Lower lobe of right lung (tissue), 2 donors: ENCODE results near the gene FBF1. TPM values are rescaled to one million over a fixed set of nuclear protein-coding genes. Genes with fewer than 3 reads are reported as not detected.

ENCODE experiments used
- ATAC-seq, 2 donors: fragments of 200-7000 bp; cut with Tn5 transposase; one replicate each; pipeline ENCODE4 v1.9.1; 2020 to 2022; ENCODE audit warnings: mild to moderate bottlenecking in 2 of 2, moderate library complexity in 2 of 2
- DNase-seq: peaks from one replicate; pipeline ENCODE4 v3.0.0-alpha.2; 2020
- H3K27ac ChIP-seq: fragments of 200-600 bp; one replicate; pipeline ENCODE4 v1.8.0; 2022
- H3K27me3 ChIP-seq: fragments of 200-600 bp; one replicate; pipeline ENCODE4 v1.8.0; 2022; ENCODE audit warnings: low read depth
- H3K36me3 ChIP-seq: fragments of 200-600 bp; one replicate; pipeline ENCODE4 v1.8.0; 2022; ENCODE audit warnings: mild to moderate bottlenecking
- H3K4me1 ChIP-seq: fragments of 200-600 bp; one replicate; pipeline ENCODE4 v1.8.0; 2022
- H3K4me3 ChIP-seq: fragments of 200-600 bp; one replicate; pipeline ENCODE4 v1.8.0; 2022; ENCODE audit warnings: mild to moderate bottlenecking
- H3K9me3 ChIP-seq: fragments of 200-600 bp; one replicate; pipeline ENCODE4 v1.8.0; 2022
- CTCF ChIP-seq: fragments of 200-600 bp; IDR thresholded peaks from one replicate; pipeline ENCODE4 v1.8.0; 2022; ENCODE audit warnings: antibody characterized with exemption, mild to moderate bottlenecking
- intact Hi-C: fragments of 100-400 bp; cut with DNase I; formaldehyde crosslinking; loops from one replicate; pipeline ENCODE4 v1.11.0; 2022
- long read RNA-seq: library from polyadenylated mRNA; unstranded; transcript quantifications from one replicate; pipeline ENCODE4 v2.0.0, GENCODE V29; 2021
- total RNA-seq: library from RNA; stranded (reverse); fragmentation: NEBNext Ultra II Directional; extraction: Animal tissue kit (Norgen Biotek cat#: 25700); gene quantifications from one replicate; pipeline ENCODE4 v1.2.1, GENCODE V29; 2021
- donor health status: DM: no; HTN: yes; CAD: no; lungs with severe emphysema.

Gene FBF1
- total RNA-seq: 13.1 TPM
- long read RNA-seq, partial matches to known transcripts: 3 of 9 reads
- long read RNA-seq, other reads (novel, unspliced or antisense): 6 of 9 reads

- H3K27ac ChIP-seq: peak within 1 kb of the TSS; percentile 86
- peaks cover 13% of the 10 kb centered on the region for H3K36me3 ChIP-seq
- TF ChIP-seq CTCF: peak; percentile 24
- H3K4me1 ChIP-seq: peaks cover 12% of the 10 kb centered on the region
- ATAC-seq (peak; percentile 99), DNase-seq (peak; percentile 97)
- H3K27me3 ChIP-seq: no peaks in the 10 kb centered on the region
- peak within 1 kb of the TSS; percentile 90 for H3K4me3 ChIP-seq
- no peaks in the 10 kb centered on the region for H3K9me3 ChIP-seq
- intact Hi-C loops: no loop called here
Measured at GRCh38 chr17:75940727-75941441, at the start of gene FBF1. Gene FBF1, minus strand, starts transcription at chr17:75941042. Its CDS starts 2,893 bp downstream, at chr17:75938149.

GRCh38 chr17:75987041-75987440, 46.2 kb upstream of the FBF1 start:
- intact Hi-C loops: no loop called here
- Histone ChIP-seq H3K36me3 (peaks cover 15% of the 10 kb centered on the region), H3K4me1 (peaks cover 21% of the 10 kb centered on the region), H3K27ac (no peak overlapping the region), H3K9me3 (no peaks in the 10 kb centered on the region), H3K27me3 (no peaks in the 10 kb centered on the region), H3K4me3 (no peak overlapping the region)
- no peak for DNase-seq
- no peak for ATAC-seq
- no peak for TF ChIP-seq CTCF

- Histone ChIP-seq H3K4me3 (no peak overlapping the region), H3K36me3 (peaks cover 5% of the 10 kb centered on the region), H3K9me3 (no peaks in the 10 kb centered on the region), H3K4me1 (peaks cover 32% of the 10 kb centered on the region), H3K27ac (no peak overlapping the region), H3K27me3 (no peaks in the 10 kb centered on the region)
- TF ChIP-seq CTCF: no peak
- DNase-seq: no peak
- ATAC-seq: no peak
- intact Hi-C loops: no loop called here
Measured at GRCh38 chr17:75985986-75986385, 45.1 kb upstream of the FBF1 start.

- ATAC-seq (peak in 1 of 2 donors; percentile 1), DNase-seq (peak; percentile 64)
- H3K36me3 ChIP-seq: no peaks in the 10 kb centered on the region
- no peaks in the 10 kb centered on the region for H3K9me3 ChIP-seq
- TF ChIP-seq CTCF: no peak
- H3K27me3 ChIP-seq: no peaks in the 10 kb centered on the region
- intact Hi-C loops: no loop called here
- H3K4me3 ChIP-seq: no peak overlapping the region
- H3K4me1 ChIP-seq: peaks cover 43% of the 10 kb centered on the region
- H3K27ac ChIP-seq: peak overlapping the region; percentile 64
Measured at GRCh38 chr17:75983501-75984181, 42.8 kb upstream of the FBF1 start.

- Histone ChIP-seq H3K4me1 (peaks cover 65% of the 10 kb centered on the region), H3K4me3 (no peak overlapping the region), H3K27me3 (no peaks in the 10 kb centered on the region), H3K27ac (peak overlapping the region; percentile 64), H3K9me3 (no peaks in the 10 kb centered on the region), H3K36me3 (no peaks in the 10 kb centered on the region)
- TF ChIP-seq CTCF: no peak
- intact Hi-C loops: no loop called here
- no peak for ATAC-seq
- no peak for DNase-seq
Measured at GRCh38 chr17:75981019-75981615, 40.3 kb upstream of the FBF1 start.
